Measurements from ENCODE around the gene TRAF3IP1. TPM values are rescaled to one million over a fixed set of nuclear protein-coding genes. Genes with fewer than 3 reads are reported as not detected.
A peak's percentile ranks its signal among the peaks of the same experiment; 100 is the strongest.

Gene TRAF3IP1
- total RNA-seq, 1 donor from 2014 or later = 13.6 TPM

DNA sequence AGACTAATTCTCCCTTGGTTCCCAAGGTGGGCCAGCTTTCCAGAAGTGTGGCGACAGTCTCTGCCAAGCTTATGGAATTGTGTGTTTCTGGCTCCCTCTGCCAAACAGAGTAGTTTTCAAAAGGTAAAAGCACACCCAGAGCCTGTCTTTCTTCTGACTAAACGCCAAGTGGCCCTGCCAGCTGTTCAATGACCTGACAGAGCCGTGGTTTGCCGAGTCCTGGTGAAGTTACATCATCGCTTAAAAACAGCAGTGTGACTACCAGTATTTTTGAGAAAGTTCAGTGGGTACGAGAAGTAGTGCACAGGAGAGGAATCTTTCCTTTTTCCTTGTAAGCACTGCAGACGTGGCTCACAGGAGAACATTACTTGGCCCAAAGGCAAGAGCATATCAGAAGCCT lies 33.8 kb upstream of the TRAF3IP1 start:
- ATAC-seq (ENCODE audit: poor library complexity) = peak; percentile 24
- intact Hi-C loops (cut with DNase I) = no loop called here
- DNase-seq = peak; percentile 75

DNA sequence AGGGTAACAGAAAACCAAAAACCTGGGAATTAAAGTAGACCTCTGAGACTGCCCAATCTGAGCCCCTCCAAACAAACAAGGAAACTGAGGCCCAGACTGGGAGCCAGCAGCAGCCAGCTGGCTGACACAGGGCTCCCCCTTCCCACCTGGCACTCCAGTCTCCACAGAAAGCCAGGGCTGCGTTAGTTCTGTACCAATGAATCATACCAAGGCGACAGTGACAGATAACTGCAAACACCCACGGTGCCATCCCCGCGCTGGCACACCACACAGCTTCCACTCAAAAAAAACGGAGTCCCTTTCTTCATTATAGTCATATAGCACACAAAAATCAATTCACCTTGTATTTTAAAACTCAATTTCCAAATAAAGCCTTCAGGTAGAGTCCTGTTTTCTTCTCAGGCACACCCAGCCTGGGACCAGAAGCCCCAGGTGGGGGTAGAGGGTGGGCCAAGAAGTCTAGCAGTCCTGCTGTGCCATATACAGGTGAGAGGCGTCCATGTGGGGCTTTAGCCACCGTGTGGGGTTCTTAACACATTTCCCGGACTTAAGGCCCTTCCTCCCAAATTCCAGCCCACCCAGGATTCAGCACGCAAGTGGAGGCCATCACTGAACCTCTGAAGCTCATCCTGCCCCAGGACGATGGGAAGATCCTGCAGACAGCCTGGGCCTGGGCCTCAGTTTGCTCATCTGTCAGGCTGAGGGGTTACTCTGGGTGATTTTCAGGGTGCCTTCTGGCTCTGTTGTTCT lies 33.2 kb upstream of the TRAF3IP1 start:
- intact Hi-C loops (cut with DNase I) = no loop called here
- no peak for DNase-seq
- ATAC-seq (ENCODE audit: poor library complexity) = no peak

GRCh38 chr2:238287737-238288649 lies 32.3 kb upstream of the TRAF3IP1 start, which contains the start of gene PER2:
PER2 (minus strand) TSS chr2:238288610; CDS start chr2:238277936, 10,674 bp downstream.
- DNase-seq = peak; percentile 71
- peak; percentile 23 for ATAC-seq (ENCODE audit: poor library complexity)
- intact Hi-C loops (cut with DNase I) = no loop called here

GRCh38 chr2:238288650-238289573 lies 31.4 kb upstream of the TRAF3IP1 start:
- DNase-seq = peak; percentile 100
- peak; percentile 91 for ATAC-seq (ENCODE audit: poor library complexity)
- intact Hi-C loops (cut with DNase I) = no loop called here

DNA sequence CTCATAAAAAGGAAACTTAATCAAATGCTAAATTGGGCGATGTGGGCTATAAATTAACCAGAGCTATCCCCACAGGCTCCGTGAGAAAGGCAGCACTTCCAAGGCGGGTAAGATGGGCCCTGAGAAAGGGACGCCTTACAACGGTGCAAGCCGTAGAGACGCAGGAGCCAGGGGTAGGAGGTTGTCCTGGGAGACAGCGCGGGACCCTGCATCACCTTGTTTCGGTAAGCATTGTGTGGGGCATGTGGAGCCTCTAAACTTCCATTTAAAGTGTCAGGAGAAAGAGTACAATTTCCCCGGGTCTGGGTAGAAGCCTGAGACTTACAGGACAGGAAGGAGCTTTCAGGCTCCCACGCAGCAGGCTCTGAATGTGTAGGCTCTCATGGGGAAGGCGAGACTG lies 30.7 kb upstream of the TRAF3IP1 start:
- ATAC-seq (ENCODE audit: poor library complexity) (no peak), DNase-seq (no peak)
- intact Hi-C loops (cut with DNase I) = no loop called here

DNA sequence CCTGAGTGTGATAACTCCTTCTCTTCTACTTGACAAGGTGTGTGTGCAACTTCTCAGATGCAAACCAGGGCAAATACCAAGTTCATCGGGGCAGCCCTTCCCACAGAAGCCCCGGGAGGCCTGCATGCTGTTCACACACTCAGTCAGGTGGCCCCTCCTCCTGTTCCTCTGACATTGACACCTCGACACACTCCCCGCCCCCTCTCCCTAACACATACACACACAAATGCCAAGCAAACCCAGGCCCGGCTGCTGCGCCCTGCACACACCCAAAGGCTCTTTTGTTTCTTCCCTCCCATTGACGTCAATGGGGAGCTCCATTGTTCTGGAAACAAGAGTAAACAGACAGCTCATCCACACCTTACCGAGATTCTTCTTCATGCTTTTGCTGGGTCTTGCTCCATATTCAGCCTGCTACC lies 30.2 kb upstream of the TRAF3IP1 start:
- ATAC-seq (ENCODE audit: poor library complexity) (no peak), DNase-seq (no peak)
- intact Hi-C loops (cut with DNase I) = no loop called here

- intact Hi-C loops (cut with DNase I) = no loop called here
- no peak for DNase-seq
These were observed 29.4 kb upstream of the TRAF3IP1 start for GRCh38 chr2:238290715-238291549.

DNA sequence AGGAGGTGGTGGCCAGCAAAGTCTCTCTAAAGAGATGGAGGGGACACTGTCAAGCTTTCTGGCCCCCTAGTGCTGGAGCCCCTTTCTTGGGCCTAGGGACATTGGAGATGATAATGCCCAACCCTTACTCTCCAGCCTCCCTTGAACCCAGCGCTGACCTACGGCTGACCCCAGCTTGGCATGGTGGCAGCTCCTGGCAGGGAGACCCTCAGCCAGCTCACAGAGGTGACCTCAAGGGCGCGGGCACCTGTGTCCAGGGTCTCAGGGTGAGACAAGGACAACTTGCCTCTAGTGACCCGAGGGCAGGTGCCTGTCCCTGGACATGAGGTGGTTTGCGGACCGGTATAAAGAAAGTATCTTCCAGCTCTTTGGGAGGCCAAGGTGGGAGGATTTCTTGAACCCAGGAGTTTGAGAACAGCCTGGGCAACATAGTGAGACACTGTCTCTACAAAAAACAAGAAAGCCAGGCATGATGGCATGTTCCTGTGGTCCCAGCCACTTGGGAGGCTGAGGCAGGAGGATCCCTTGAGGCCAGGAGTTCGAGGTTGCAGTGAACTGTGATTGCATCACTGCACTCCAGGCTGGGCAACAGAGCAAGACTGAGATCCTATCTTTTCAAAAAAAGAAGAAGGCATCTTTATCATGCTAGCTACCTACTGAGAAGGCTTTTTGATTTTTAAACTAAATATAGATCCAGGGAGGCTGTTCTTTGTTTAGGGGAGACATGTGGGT lies 28.6 kb upstream of the TRAF3IP1 start:
- no peak for ATAC-seq (ENCODE audit: poor library complexity)
- intact Hi-C loops (cut with DNase I) = no loop called here
- DNase-seq = no peak

More at GRCh38 chr2:238290715-238291549, 29.4 kb upstream of the TRAF3IP1 start:
- no peak for ATAC-seq (ENCODE audit: poor library complexity)

DNA sequence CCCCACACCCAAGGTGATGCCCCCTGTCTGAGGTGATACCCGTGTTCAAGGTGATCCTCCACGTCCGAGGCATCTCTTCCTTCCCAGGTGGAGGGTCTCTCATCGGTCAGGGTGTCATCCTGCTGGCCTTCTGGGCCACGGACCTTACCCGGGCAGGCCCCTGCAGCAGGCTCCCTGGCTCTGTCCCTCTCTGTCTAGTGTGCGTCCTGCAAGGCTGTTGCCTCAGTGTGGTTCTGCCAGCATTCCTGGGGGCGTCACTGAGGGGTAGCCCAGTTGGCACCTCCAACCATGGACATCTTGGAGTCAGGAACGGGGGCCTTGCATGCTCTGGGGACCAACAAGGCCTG lies 26.3 kb upstream of the TRAF3IP1 start:
- intact Hi-C loops (cut with DNase I) = no loop called here
- DNase-seq = no peak
- ATAC-seq (ENCODE audit: poor library complexity) = no peak

GRCh38 chr2:238294393-238295143 lies 25.8 kb upstream of the TRAF3IP1 start:
- intact Hi-C loops (cut with DNase I) = no loop called here
- no peak for ATAC-seq (ENCODE audit: poor library complexity)
- no peak for DNase-seq

DNA sequence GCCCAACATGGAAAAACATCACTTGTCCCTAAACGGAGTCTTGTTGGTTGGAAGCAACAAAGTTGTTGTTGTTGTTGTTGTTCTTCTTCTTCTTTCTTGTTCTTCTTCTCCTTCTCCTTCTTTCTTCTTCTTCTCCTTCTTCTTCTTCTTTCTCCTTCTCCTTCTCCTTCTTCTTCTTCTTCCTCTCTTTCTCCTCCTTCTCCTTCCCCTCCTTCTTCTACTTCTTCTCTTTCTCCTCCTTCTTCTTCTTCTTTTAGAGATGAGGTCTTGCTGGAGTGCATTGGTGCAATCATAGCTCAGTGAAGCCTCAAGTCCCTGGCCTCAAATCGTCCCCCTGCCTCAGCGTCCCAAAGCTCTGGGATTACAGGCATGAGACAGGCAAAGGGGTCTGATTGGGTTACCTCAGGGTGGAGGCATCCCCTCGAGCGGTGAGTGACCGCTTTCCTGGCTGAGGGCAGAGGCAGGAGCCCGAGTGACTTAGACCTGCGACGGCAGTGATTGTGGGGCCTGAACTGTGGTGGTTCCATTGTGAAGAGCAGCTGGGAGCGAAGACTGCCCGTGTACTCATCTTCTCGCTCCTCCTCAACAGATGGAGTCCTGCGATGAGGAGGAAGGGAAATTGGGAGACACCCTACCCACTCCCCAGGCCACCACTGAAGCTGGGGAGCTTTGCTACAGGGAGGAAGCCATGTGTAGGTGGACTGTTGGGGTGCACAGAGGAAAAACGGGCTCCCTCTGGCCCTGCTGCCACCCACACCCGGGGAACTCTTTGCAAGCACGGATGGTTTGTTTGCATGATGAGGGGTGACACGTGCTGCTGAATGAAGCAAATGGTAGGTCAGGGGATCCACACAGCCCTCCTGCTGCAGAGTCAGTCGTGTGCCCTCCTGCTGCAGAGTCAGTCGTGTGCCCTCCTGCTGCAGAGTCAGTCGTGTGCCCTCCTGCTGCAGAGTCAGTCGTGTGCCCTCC lies 24.9 kb upstream of the TRAF3IP1 start:
- intact Hi-C loops (cut with DNase I) = no loop called here
- ATAC-seq (ENCODE audit: poor library complexity) = no peak
- DNase-seq = no peak

- intact Hi-C loops (cut with DNase I) = no loop called here
- DNase-seq (no peak), ATAC-seq (ENCODE audit: poor library complexity) (no peak)
These were observed 23.5 kb upstream of the TRAF3IP1 start for GRCh38 chr2:238296638-238297457.

- intact Hi-C loops (cut with DNase I) = no loop called here
- ATAC-seq (ENCODE audit: poor library complexity) (no peak), DNase-seq (no peak)
These were observed 20.5 kb upstream of the TRAF3IP1 start for GRCh38 chr2:238299803-238300202.

- DNase-seq (no peak), ATAC-seq (ENCODE audit: poor library complexity) (no peak)
- intact Hi-C loops (cut with DNase I) = no loop called here
These were observed 18.2 kb upstream of the TRAF3IP1 start for GRCh38 chr2:238302087-238302486.

DNA sequence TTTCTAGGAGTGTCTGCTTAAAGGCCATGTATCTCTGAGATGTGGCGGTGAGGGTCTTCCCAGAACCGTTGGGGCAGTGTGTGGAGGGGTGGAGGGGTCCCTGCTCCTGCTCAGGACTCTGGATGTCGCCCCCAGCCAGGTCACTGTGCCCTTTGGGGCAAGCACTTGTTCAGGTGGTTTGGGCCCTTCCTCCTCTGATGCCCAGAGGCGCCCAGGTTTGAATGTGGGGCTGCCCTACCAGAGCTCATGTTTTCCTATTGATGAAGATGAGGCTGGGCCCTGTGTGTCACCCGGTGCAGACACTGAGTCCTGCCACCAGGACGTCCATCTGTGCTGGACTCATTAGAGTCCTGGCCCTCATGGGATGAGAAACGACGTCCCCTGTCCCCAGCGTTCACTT lies 17.6 kb upstream of the TRAF3IP1 start:
- ATAC-seq (ENCODE audit: poor library complexity) (no peak), DNase-seq (no peak)
- intact Hi-C loops (cut with DNase I) = no loop called here

Data from Right ventricle myocardium superior (tissue), 1 donor.